Activated CD8-positive, alpha-beta memory T cell treated with anti-CD3 and anti-CD28 coated beads, Interleukin-2, amount 50 U/mL, for 24 hours (primary cell): ENCODE measurements around the gene ARHGAP24.

Experiments
- DNase-seq: peaks from one replicate; pipeline ENCODE4 v3.0.0-alpha.2; 2020; ENCODE audit errors: extremely low read depth

Gene ARHGAP24

GRCh38 chr4:85777908-85778631, 303.1 kb downstream of the ARHGAP24 start:
- no peak for DNase-seq

- DNase-seq, result no peak
Observed at GRCh38 chr4:85778632-85779131, 303.7 kb downstream of the ARHGAP24 start.

GRCh38 chr4:85779165-85779564, 304.2 kb downstream of the ARHGAP24 start:
- no peak for DNase-seq

- DNase-seq, result no peak
Observed at GRCh38 chr4:85780664-85781063, 305.7 kb downstream of the ARHGAP24 start.

- DNase-seq, result no peak
Observed at GRCh38 chr4:85783483-85783882, 308.5 kb downstream of the ARHGAP24 start.

GRCh38 chr4:85783900-85784299, 308.9 kb downstream of the ARHGAP24 start:
- DNase-seq, result no peak

- no peak for DNase-seq
Observed at GRCh38 chr4:85784348-85784747, 309.4 kb downstream of the ARHGAP24 start.

GRCh38 chr4:85784947-85785346, 310.0 kb downstream of the ARHGAP24 start:
- DNase-seq, result no peak

- DNase-seq, result no peak
Observed at GRCh38 chr4:85787133-85787532, 312.2 kb downstream of the ARHGAP24 start.

GRCh38 chr4:85788604-85789003, 313.7 kb downstream of the ARHGAP24 start:
- DNase-seq, result no peak

GRCh38 chr4:85789241-85789640, 314.3 kb downstream of the ARHGAP24 start:
- DNase-seq, result no peak

GRCh38 chr4:85790582-85790981, 315.6 kb downstream of the ARHGAP24 start:
- no peak for DNase-seq

- DNase-seq, result no peak
Observed at GRCh38 chr4:85792376-85793232, 317.7 kb downstream of the ARHGAP24 start.

- no peak for DNase-seq
Observed at GRCh38 chr4:85793233-85793585, 318.3 kb downstream of the ARHGAP24 start.

- DNase-seq, result no peak
Observed at GRCh38 chr4:85798012-85798770, 323.2 kb downstream of the ARHGAP24 start.

GRCh38 chr4:85803856-85804255, 328.9 kb downstream of the ARHGAP24 start:
- DNase-seq, result no peak

- DNase-seq, result no peak
Observed at GRCh38 chr4:85805891-85806290, 330.9 kb downstream of the ARHGAP24 start.

GRCh38 chr4:85806334-85806733, 331.4 kb downstream of the ARHGAP24 start:
- no peak for DNase-seq

- DNase-seq, result no peak
Observed at GRCh38 chr4:85807247-85807950, 332.4 kb downstream of the ARHGAP24 start.

- DNase-seq, result no peak
Observed at GRCh38 chr4:85808104-85808503, 333.2 kb downstream of the ARHGAP24 start.

GRCh38 chr4:85808864-85809263, 333.9 kb downstream of the ARHGAP24 start:
- no peak for DNase-seq

GRCh38 chr4:85812776-85813175, 337.8 kb downstream of the ARHGAP24 start:
- no peak for DNase-seq
